Measurements from ENCODE around the gene ULK4.
"Not testable (repeated sequence)": the region's sequence is repeated elsewhere in the genome, so short reads cannot be mapped to it uniquely, and the experiment has no call there.

The ULK4 gene

GRCh38 chr3:41961751-41962679 is at the start of gene ULK4:
Gene ULK4 (minus strand): TSS chr3:41962103. CDS start chr3:41954759, 7,344 bp downstream.
- DNase-seq (ENCODE audit: low read depth), result peak; percentile 100

GRCh38 chr3:42010530-42010929 is 48.6 kb upstream of the ULK4 start:
- no peak for DNase-seq (ENCODE audit: low read depth)

GRCh38 chr3:42009456-42009855 is 47.6 kb upstream of the ULK4 start:
- no peak for DNase-seq (ENCODE audit: low read depth)

- no peak for DNase-seq (ENCODE audit: low read depth)
Observed at GRCh38 chr3:42007785-42008184, 45.9 kb upstream of the ULK4 start.

GRCh38 chr3:42005401-42005800 is 43.5 kb upstream of the ULK4 start:
- no peak for DNase-seq (ENCODE audit: low read depth)

- no peak for DNase-seq (ENCODE audit: low read depth)
Observed at GRCh38 chr3:42002790-42003189, 40.9 kb upstream of the ULK4 start.

GRCh38 chr3:42001777-42002176 is 39.9 kb upstream of the ULK4 start:
- DNase-seq (ENCODE audit: low read depth), result no peak

- no peak for DNase-seq (ENCODE audit: low read depth)
Observed at GRCh38 chr3:41999909-42000308, 38.0 kb upstream of the ULK4 start.

- peak; percentile 28 for DNase-seq (ENCODE audit: low read depth)
Observed at GRCh38 chr3:41997702-41998550, 36.0 kb upstream of the ULK4 start.

- no peak for DNase-seq (ENCODE audit: low read depth)
Observed at GRCh38 chr3:41991437-41991836, 29.5 kb upstream of the ULK4 start.

- DNase-seq (ENCODE audit: low read depth), result no peak
Observed at GRCh38 chr3:41989518-41989917, 27.6 kb upstream of the ULK4 start.

- DNase-seq (ENCODE audit: low read depth), result no peak
Observed at GRCh38 chr3:41987627-41988026, 25.7 kb upstream of the ULK4 start.

GRCh38 chr3:41986561-41986960 is 24.7 kb upstream of the ULK4 start:
- DNase-seq (ENCODE audit: low read depth), result no peak

- no peak for DNase-seq (ENCODE audit: low read depth)
Observed at GRCh38 chr3:41985018-41985417, 23.1 kb upstream of the ULK4 start.

- DNase-seq (ENCODE audit: low read depth), result not testable (repeated sequence)
Observed at GRCh38 chr3:41983091-41983490, 21.2 kb upstream of the ULK4 start.

- DNase-seq (ENCODE audit: low read depth), result not testable (repeated sequence)
Observed at GRCh38 chr3:41977401-41977800, 15.5 kb upstream of the ULK4 start.

- DNase-seq (ENCODE audit: low read depth), result peak; percentile 25
Observed at GRCh38 chr3:41975416-41976103, 13.7 kb upstream of the ULK4 start.

- DNase-seq (ENCODE audit: low read depth), result peak; percentile 25
Observed at GRCh38 chr3:41974223-41974622, 12.3 kb upstream of the ULK4 start.

GRCh38 chr3:41972802-41973201 is 10.9 kb upstream of the ULK4 start:
- DNase-seq (ENCODE audit: low read depth), result no peak

GRCh38 chr3:41966206-41966605 is 4.3 kb upstream of the ULK4 start:
- no peak for DNase-seq (ENCODE audit: low read depth)

- DNase-seq (ENCODE audit: low read depth), result no peak
Observed at GRCh38 chr3:41963823-41964222, 1.9 kb upstream of the ULK4 start.
